Left hindlimb (tissue), 1 donor: Measurements from ENCODE around the gene DCAF8L2.
A peak's percentile ranks its signal among the peaks of the same experiment; 100 is the strongest.
"Not testable (repeated sequence)": the region's sequence is repeated elsewhere in the genome, so short reads cannot be mapped to it uniquely, and the experiment has no call there.

ENCODE experiments used
- DNase-seq: peaks from one replicate; pipeline ENCODE4 v3.0.0-alpha.2; 2018

Gene DCAF8L2

GRCh38 chrX:27590044-27590443 is at the start of gene DCAF8L2:
TSS of gene DCAF8L2 (plus strand) at chrX:27590344. CDS start at chrX:27746896, 156,552 bp downstream.
- no peak for DNase-seq

GRCh38 chrX:27541161-27541560 is 49.0 kb upstream of the DCAF8L2 start:
- DNase-seq = not testable (repeated sequence)

GRCh38 chrX:27548624-27549023 is 41.5 kb upstream of the DCAF8L2 start:
- no peak for DNase-seq

- no peak for DNase-seq
Observed at GRCh38 chrX:27549688-27550087, 40.5 kb upstream of the DCAF8L2 start.

- no peak for DNase-seq
Observed at GRCh38 chrX:27555514-27555913, 34.6 kb upstream of the DCAF8L2 start.

- peak; percentile 19 for DNase-seq
Observed at GRCh38 chrX:27565992-27566391, 24.2 kb upstream of the DCAF8L2 start.

GRCh38 chrX:27571164-27571563 is 19.0 kb upstream of the DCAF8L2 start:
- DNase-seq = no peak

GRCh38 chrX:27575565-27575964 is 14.6 kb upstream of the DCAF8L2 start:
- DNase-seq = no peak

- no peak for DNase-seq
Observed at GRCh38 chrX:27583976-27584375, 6.2 kb upstream of the DCAF8L2 start.

GRCh38 chrX:27591938-27592337 is 1.8 kb downstream of the DCAF8L2 start:
- no peak for DNase-seq

- no peak for DNase-seq
Observed at GRCh38 chrX:27597508-27597907, 7.4 kb downstream of the DCAF8L2 start.

GRCh38 chrX:27598312-27598711 is 8.2 kb downstream of the DCAF8L2 start:
- no peak for DNase-seq

- DNase-seq = no peak
Observed at GRCh38 chrX:27599928-27600327, 9.8 kb downstream of the DCAF8L2 start.

- DNase-seq = no peak
Observed at GRCh38 chrX:27600686-27601085, 10.5 kb downstream of the DCAF8L2 start.

- DNase-seq = no peak
Observed at GRCh38 chrX:27608671-27609070, 18.5 kb downstream of the DCAF8L2 start.

- DNase-seq = no peak
Observed at GRCh38 chrX:27619459-27619858, 29.3 kb downstream of the DCAF8L2 start.

- no peak for DNase-seq
Observed at GRCh38 chrX:27619975-27620374, 29.8 kb downstream of the DCAF8L2 start.

GRCh38 chrX:27622883-27623282 is 32.7 kb downstream of the DCAF8L2 start:
- no peak for DNase-seq

GRCh38 chrX:27626066-27626465 is 35.9 kb downstream of the DCAF8L2 start:
- no peak for DNase-seq

GRCh38 chrX:27633328-27633727 is 43.2 kb downstream of the DCAF8L2 start:
- DNase-seq = no peak

GRCh38 chrX:27656581-27656980 is 66.4 kb downstream of the DCAF8L2 start:
- no peak for DNase-seq

- DNase-seq = no peak
Observed at GRCh38 chrX:27660878-27661277, 70.7 kb downstream of the DCAF8L2 start.

GRCh38 chrX:27671234-27671633 is 81.1 kb downstream of the DCAF8L2 start:
- DNase-seq = no peak

- no peak for DNase-seq
Observed at GRCh38 chrX:27674491-27674890, 84.3 kb downstream of the DCAF8L2 start.

GRCh38 chrX:27675493-27675892 is 85.3 kb downstream of the DCAF8L2 start:
- no peak for DNase-seq

GRCh38 chrX:27679281-27679680 is 89.1 kb downstream of the DCAF8L2 start:
- no peak for DNase-seq
